Measurements from ENCODE around the gene LY6G5C. TPM values are rescaled to one million over a fixed set of nuclear protein-coding genes. Genes with fewer than 3 reads are reported as not detected.
A peak's percentile ranks its signal among the peaks of the same experiment; 100 is the strongest.

The LY6G5C gene
- total and polyA plus RNA-seq, 4 donors: 0.40 to 13.1 (median 5.9) TPM

- Histone ChIP-seq H3K36me3 (ENCODE audit: control insufficient read depth, insufficient read depth, low read length) (peaks cover 55% of the 10 kb centered on the region), H3K4me1 (ENCODE audit: control insufficient read depth, insufficient read depth, low read length) (peaks cover 15% of the 10 kb centered on the region), H3K27ac (ENCODE audit: low read depth, low read length) (no peak overlapping the region), H3K4me3 (ENCODE audit: low read depth, low read length) (no peak overlapping the region), H3K9me3 (ENCODE audit: control insufficient read depth, insufficient read depth, low read length) (no peaks in the 10 kb centered on the region), H3K27me3 (ENCODE audit: control insufficient read depth, insufficient read depth, low read length) (no peaks in the 10 kb centered on the region)
- WGBS (ENCODE audit: insufficient coverage): 93% methylated on average over 20 of the region's 25 CpGs
- DNase-seq (ENCODE audit: low read depth in 4 of 6, low spot score in 6 of 6): no peak
Observed at GRCh38 chr6:31723980-31724691, 43.3 kb upstream of the LY6G5C start.

GRCh38 chr6:31723245-31723979 is 42.5 kb upstream of the LY6G5C start, which contains the start of gene MPIG6B:
Gene MPIG6B, plus strand, starts transcription at chr6:31723373. Its CDS starts 11 bp downstream, at chr6:31723384.
- Histone ChIP-seq H3K27me3 (ENCODE audit: control insufficient read depth, insufficient read depth, low read length) (no peaks in the 10 kb centered on the region), H3K36me3 (ENCODE audit: control insufficient read depth, insufficient read depth, low read length) (peaks cover 50% of the 10 kb centered on the region), H3K4me3 (ENCODE audit: low read depth, low read length) (no peak within 1 kb of the TSS), H3K27ac (ENCODE audit: low read depth, low read length) (no peak within 1 kb of the TSS), H3K4me1 (ENCODE audit: control insufficient read depth, insufficient read depth, low read length) (peaks cover 8% of the 10 kb centered on the region), H3K9me3 (ENCODE audit: control insufficient read depth, insufficient read depth, low read length) (no peaks in the 10 kb centered on the region)
- 78% methylated on average over 35 of the region's 46 CpGs for WGBS (ENCODE audit: insufficient coverage)
- DNase-seq (ENCODE audit: low read depth in 4 of 6, low spot score in 6 of 6): no peak

DNA sequence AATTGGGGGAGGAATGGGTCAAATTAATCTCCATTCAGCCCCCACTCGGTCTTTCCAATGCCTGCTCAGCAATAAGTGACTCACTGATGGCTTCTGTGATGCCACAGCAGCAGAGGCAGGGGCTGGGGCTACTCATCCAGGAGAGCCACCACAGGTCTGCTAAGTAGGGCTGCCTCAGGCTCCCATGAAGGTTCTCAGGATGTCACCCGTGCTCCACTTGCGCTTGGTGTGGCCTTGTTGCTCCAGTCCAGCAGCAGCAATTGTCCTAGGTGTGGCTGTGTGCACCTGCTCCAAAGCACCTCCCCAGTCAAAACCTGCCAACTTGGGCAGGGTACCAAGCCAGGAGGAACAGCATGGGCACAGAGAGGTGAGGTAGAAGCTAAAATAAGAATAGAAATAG is 41.3 kb upstream of the LY6G5C start:
- Histone ChIP-seq H3K9me3 (ENCODE audit: control insufficient read depth, insufficient read depth, low read length) (no peaks in the 10 kb centered on the region), H3K4me3 (ENCODE audit: low read depth, low read length) (no peak overlapping the region), H3K27me3 (ENCODE audit: control insufficient read depth, insufficient read depth, low read length) (no peaks in the 10 kb centered on the region), H3K4me1 (ENCODE audit: control insufficient read depth, insufficient read depth, low read length) (peaks cover 3% of the 10 kb centered on the region), H3K36me3 (ENCODE audit: control insufficient read depth, insufficient read depth, low read length) (peaks cover 38% of the 10 kb centered on the region), H3K27ac (ENCODE audit: low read depth, low read length) (no peak overlapping the region)
- no peak for DNase-seq (ENCODE audit: low read depth in 4 of 6, low spot score in 6 of 6)
- 88% methylated on average over 3 of the region's 3 CpGs for WGBS (ENCODE audit: insufficient coverage)

- Histone ChIP-seq H3K4me1 (ENCODE audit: control insufficient read depth, insufficient read depth, low read length) (peaks cover 3% of the 10 kb centered on the region), H3K4me3 (ENCODE audit: low read depth, low read length) (no peak within 1 kb of the TSS), H3K36me3 (ENCODE audit: control insufficient read depth, insufficient read depth, low read length) (peaks cover 32% of the 10 kb centered on the region), H3K9me3 (ENCODE audit: control insufficient read depth, insufficient read depth, low read length) (no peaks in the 10 kb centered on the region), H3K27ac (ENCODE audit: low read depth, low read length) (no peak within 1 kb of the TSS), H3K27me3 (ENCODE audit: control insufficient read depth, insufficient read depth, low read length) (no peaks in the 10 kb centered on the region)
- DNase-seq (ENCODE audit: low read depth in 4 of 6, low spot score in 6 of 6): no peak
- WGBS (ENCODE audit: insufficient coverage): 96% methylated on average over 3 of the region's 4 CpGs
Observed at GRCh38 chr6:31721351-31722020, 40.6 kb upstream of the LY6G5C start, which contains the start of gene LY6G6C. Gene LY6G6C, minus strand, starts transcription at chr6:31721746. Its CDS starts 67 bp downstream, at chr6:31721679.

GRCh38 chr6:31720196-31720770 is 39.4 kb upstream of the LY6G5C start:
- WGBS (ENCODE audit: insufficient coverage): 94% methylated on average over 4 of the region's 5 CpGs
- Histone ChIP-seq H3K27ac (ENCODE audit: low read depth, low read length) (no peak overlapping the region), H3K36me3 (ENCODE audit: control insufficient read depth, insufficient read depth, low read length) (peaks cover 21% of the 10 kb centered on the region), H3K27me3 (ENCODE audit: control insufficient read depth, insufficient read depth, low read length) (no peaks in the 10 kb centered on the region), H3K4me1 (ENCODE audit: control insufficient read depth, insufficient read depth, low read length) (peaks cover 8% of the 10 kb centered on the region), H3K4me3 (ENCODE audit: low read depth, low read length) (no peak overlapping the region), H3K9me3 (ENCODE audit: control insufficient read depth, insufficient read depth, low read length) (no peaks in the 10 kb centered on the region)
- no peak for DNase-seq (ENCODE audit: low read depth in 4 of 6, low spot score in 6 of 6)

GRCh38 chr6:31719001-31719400 is 38.1 kb upstream of the LY6G5C start:
- 89% methylated on average over 5 of the region's 6 CpGs for WGBS (ENCODE audit: insufficient coverage)
- Histone ChIP-seq H3K27me3 (ENCODE audit: control insufficient read depth, insufficient read depth, low read length) (no peaks in the 10 kb centered on the region), H3K4me3 (ENCODE audit: low read depth, low read length) (no peak overlapping the region), H3K36me3 (ENCODE audit: control insufficient read depth, insufficient read depth, low read length) (peaks cover 9% of the 10 kb centered on the region), H3K4me1 (ENCODE audit: control insufficient read depth, insufficient read depth, low read length) (peaks cover 17% of the 10 kb centered on the region), H3K9me3 (ENCODE audit: control insufficient read depth, insufficient read depth, low read length) (no peaks in the 10 kb centered on the region), H3K27ac (ENCODE audit: low read depth, low read length) (no peak overlapping the region)
- DNase-seq (ENCODE audit: low read depth in 4 of 6, low spot score in 6 of 6): no peak

DNA sequence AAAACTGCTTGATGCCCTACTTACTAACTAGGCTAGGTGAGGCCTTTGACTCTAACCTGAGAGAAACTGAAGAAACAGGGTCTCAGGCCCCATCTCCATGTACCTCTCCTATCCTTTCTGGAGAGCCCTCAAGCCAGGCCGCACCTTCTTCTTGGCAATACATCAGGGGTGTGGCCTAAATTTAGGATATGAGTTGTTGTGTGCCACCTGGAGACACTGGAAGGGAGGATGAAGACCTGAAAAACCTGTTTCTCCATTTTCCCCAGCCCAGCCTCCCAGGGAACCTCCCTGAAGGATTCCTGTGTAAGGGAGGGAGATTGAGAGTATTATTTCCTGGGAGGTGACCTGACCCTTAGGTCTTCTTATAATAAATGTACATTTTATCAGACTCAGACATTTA is 37.4 kb upstream of the LY6G5C start:
- no peaks in the 10 kb centered on the region for H3K27me3 ChIP-seq (ENCODE audit: control insufficient read depth, insufficient read depth, low read length)
- H3K9me3 ChIP-seq (ENCODE audit: control insufficient read depth, insufficient read depth, low read length): no peaks in the 10 kb centered on the region
- no peak for DNase-seq (ENCODE audit: low read depth in 4 of 6, low spot score in 6 of 6)
- peaks cover 23% of the 10 kb centered on the region for H3K4me1 ChIP-seq (ENCODE audit: control insufficient read depth, insufficient read depth, low read length)
- no peak overlapping the region for H3K4me3 ChIP-seq (ENCODE audit: low read depth, low read length)
- no peak overlapping the region for H3K27ac ChIP-seq (ENCODE audit: low read depth, low read length)
- WGBS (ENCODE audit: insufficient coverage): no CpG with 5 or more reads among the region's 1 CpG
- peaks cover 2% of the 10 kb centered on the region for H3K36me3 ChIP-seq (ENCODE audit: control insufficient read depth, insufficient read depth, low read length)

DNA sequence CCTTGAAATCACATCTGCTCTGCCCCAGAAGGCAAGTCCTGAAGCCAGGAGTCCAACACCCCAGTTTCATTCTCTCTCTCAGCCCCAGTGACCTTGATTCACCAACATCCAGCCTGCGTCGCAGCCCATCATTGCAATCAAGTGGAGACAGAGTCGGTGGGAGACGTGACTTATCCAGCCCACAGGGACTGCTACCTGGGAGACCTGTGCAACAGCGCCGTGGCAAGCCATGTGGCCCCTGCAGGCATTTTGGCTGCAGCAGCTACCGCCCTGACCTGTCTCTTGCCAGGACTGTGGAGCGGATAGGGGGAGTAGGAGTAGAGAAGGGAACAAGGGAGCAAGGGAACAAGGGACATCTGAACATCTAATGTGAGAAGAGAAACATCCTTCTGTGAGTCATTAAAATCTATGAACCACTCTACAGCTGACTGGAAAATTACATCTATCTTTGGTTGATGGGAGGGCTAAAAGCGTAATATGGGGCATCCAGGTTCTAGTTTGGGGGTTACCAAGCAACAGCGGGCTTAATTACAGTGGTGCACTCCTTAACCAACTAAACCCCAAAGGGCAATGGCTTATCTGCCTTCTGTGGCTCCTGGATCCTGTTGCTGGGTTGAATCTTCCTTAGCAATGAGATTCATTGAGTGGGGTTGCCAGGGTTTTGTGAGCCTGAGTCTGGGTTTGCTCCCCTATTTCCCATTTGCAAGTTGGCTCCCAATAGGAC is 36.8 kb upstream of the LY6G5C start:
- DNase-seq (ENCODE audit: low read depth in 4 of 6, low spot score in 6 of 6): peak in 1 of 6 donors; percentile 42
- no peak overlapping the region for H3K27ac ChIP-seq (ENCODE audit: low read depth, low read length)
- H3K27me3 ChIP-seq (ENCODE audit: control insufficient read depth, insufficient read depth, low read length): no peaks in the 10 kb centered on the region
- no peak overlapping the region for H3K4me3 ChIP-seq (ENCODE audit: low read depth, low read length)
- no peaks in the 10 kb centered on the region for H3K9me3 ChIP-seq (ENCODE audit: control insufficient read depth, insufficient read depth, low read length)
- peaks cover 23% of the 10 kb centered on the region for H3K4me1 ChIP-seq (ENCODE audit: control insufficient read depth, insufficient read depth, low read length)
- 44% methylated on average over 8 of the region's 10 CpGs for WGBS (ENCODE audit: insufficient coverage)
- H3K36me3 ChIP-seq (ENCODE audit: control insufficient read depth, insufficient read depth, low read length): no peaks in the 10 kb centered on the region

Data from spinal cord (tissue), 10 donors.